Prostate gland (tissue), 2 donors: ENCODE data around the gene CREB5. TPM values are rescaled to one million over a fixed set of nuclear protein-coding genes. Genes with fewer than 3 reads are reported as not detected.
A peak's percentile ranks its signal among the peaks of the same experiment; 100 is the strongest.

ENCODE experiments used
- DNase-seq: peaks from one replicate; pipeline ENCODE4 v3.0.0-alpha.2; 2019; ENCODE audit warnings: low spot score
- H3K27ac ChIP-seq, 2 donors: fragments of 200-600 bp; sonication (generic); 2 replicates each; pipeline ENCODE4 v1.5.1; 2017 to 2019
- H3K27me3 ChIP-seq: fragments of 200-600 bp; sonication (generic); replicated peaks from 2 replicates; pipeline ENCODE4 v1.5.1; 2019; ENCODE audit not compliant: insufficient read depth
- H3K36me3 ChIP-seq, 2 donors: fragments of 200-600 bp; sonication (generic); 1 replicate in 1 of 2; 2 replicates in 1 of 2; pipeline versions ENCODE4 v1.5.1 to v1.8.1; 2017 to 2019
- H3K4me1 ChIP-seq: fragments of 200-600 bp; sonication (generic); replicated peaks from 2 replicates; pipeline ENCODE4 v1.5.1; 2019
- H3K4me3 ChIP-seq, 2 donors: fragments of 200-600 bp; sonication (generic); 2 replicates each; pipeline ENCODE4 v1.5.1; 2017 to 2019
- H3K9me3 ChIP-seq: fragments of 200-600 bp; sonication (generic); 2 replicates; pipeline ENCODE4 v1.5.1; 2017
- POLR2A ChIP-seq: fragments of 450-650 bp; IDR thresholded peaks from one replicate; pipeline ENCODE4 v1.6.1; 2016; ENCODE audit warnings: antibody characterized with exemption, mild to moderate bottlenecking
- POLR2AphosphoS5 ChIP-seq: sonication (generic); formaldehyde crosslinking; IDR thresholded peaks from one replicate; pipeline ENCODE4 v1.6.1; 2017; ENCODE audit warnings: antibody characterized with exemption
- WGBS: methylation state at CpG from one replicate; pipeline ENCODE4 v1.1.5; 2018; 5-methylcytosine and 5-hydroxymethylcytosine counted together
- intact Hi-C: fragments of 100-400 bp; cut with DNase I; formaldehyde crosslinking; loops from one replicate; pipeline ENCODE4 v1.14.2; 2022
- total RNA-seq, 2 donors: library from RNA; depleted of rRNA; stranded (reverse); fragments of >200 nt; gene quantifications; one replicate each; pipeline ENCODE4 v1.1.0, GENCODE V29; 2016
- TF ChIP-seq, protein P1 (sequence below), 4 experiments: fragments of 200-600 bp in 2 of 4; fragments of 450-650 bp in 2 of 4; sonication (generic) in 2 of 4; IDR thresholded peaks; 1 replicate in 3 of 4; 2 replicates in 1 of 4; pipeline ENCODE4 v1.5.1; 2016 to 2019; ENCODE audit warnings: antibody characterized with exemption in 4 of 4, mild to moderate bottlenecking in 2 of 4, moderate library complexity in 2 of 4

The CREB5 gene
- total RNA-seq, 2 donors from 2014 or later = 0.46 to 3.4 TPM

GRCh38 chr7:28532181-28532580, 119.9 kb downstream of the CREB5 start:
- no peak overlapping the region for H3K27ac ChIP-seq
- intact Hi-C loops = no loop called here
- H3K4me1 ChIP-seq = no peaks in the 10 kb centered on the region
- no peaks in the 10 kb centered on the region for H3K27me3 ChIP-seq
- no peak for TF ChIP-seq POLR2AphosphoS5
- TF ChIP-seq, protein P1, sequence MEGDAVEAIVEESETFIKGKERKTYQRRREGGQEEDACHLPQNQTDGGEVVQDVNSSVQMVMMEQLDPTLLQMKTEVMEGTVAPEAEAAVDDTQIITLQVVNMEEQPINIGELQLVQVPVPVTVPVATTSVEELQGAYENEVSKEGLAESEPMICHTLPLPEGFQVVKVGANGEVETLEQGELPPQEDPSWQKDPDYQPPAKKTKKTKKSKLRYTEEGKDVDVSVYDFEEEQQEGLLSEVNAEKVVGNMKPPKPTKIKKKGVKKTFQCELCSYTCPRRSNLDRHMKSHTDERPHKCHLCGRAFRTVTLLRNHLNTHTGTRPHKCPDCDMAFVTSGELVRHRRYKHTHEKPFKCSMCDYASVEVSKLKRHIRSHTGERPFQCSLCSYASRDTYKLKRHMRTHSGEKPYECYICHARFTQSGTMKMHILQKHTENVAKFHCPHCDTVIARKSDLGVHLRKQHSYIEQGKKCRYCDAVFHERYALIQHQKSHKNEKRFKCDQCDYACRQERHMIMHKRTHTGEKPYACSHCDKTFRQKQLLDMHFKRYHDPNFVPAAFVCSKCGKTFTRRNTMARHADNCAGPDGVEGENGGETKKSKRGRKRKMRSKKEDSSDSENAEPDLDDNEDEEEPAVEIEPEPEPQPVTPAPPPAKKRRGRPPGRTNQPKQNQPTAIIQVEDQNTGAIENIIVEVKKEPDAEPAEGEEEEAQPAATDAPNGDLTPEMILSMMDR (IDR thresholded peaks at IDR 0.05) = no peak
- no peak for TF ChIP-seq POLR2A
- no peaks in the 10 kb centered on the region for H3K36me3 ChIP-seq
- DNase-seq = no peak
- H3K9me3 ChIP-seq = no peaks in the 10 kb centered on the region
- no peak overlapping the region for H3K4me3 ChIP-seq
- WGBS = 93% methylated on average over 7 of the region's 7 CpGs

DNA sequence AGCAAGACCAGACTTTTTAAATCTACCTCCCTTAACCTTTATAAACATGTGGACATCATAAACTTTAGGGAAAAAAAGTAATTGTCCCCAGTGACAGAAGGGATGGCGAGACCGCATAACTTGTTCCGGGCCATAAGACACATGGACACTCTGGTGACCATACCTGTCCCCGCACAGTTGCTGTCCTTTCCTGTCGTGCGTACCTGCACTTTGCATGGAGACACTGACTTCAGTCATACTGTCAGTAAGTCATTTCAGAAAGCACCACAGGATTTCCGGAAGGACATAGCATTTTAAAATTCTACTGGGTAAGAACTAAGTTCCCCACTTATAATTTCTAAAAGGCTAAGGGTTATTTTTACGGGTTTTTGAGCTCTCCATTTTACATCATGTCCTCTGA, 120.9 kb downstream of the CREB5 start:
- H3K4me1 ChIP-seq = no peaks in the 10 kb centered on the region
- no peaks in the 10 kb centered on the region for H3K27me3 ChIP-seq
- no peak overlapping the region for H3K4me3 ChIP-seq
- 90% methylated on average over 8 of the region's 8 CpGs for WGBS
- TF ChIP-seq POLR2AphosphoS5 (no peak), POLR2A (no peak)
- TF ChIP-seq, protein P1 (IDR thresholded peaks at IDR 0.05) = no peak
- intact Hi-C loops = no loop called here
- DNase-seq = no peak
- H3K27ac ChIP-seq = no peak overlapping the region
- no peaks in the 10 kb centered on the region for H3K36me3 ChIP-seq
- no peaks in the 10 kb centered on the region for H3K9me3 ChIP-seq

DNA sequence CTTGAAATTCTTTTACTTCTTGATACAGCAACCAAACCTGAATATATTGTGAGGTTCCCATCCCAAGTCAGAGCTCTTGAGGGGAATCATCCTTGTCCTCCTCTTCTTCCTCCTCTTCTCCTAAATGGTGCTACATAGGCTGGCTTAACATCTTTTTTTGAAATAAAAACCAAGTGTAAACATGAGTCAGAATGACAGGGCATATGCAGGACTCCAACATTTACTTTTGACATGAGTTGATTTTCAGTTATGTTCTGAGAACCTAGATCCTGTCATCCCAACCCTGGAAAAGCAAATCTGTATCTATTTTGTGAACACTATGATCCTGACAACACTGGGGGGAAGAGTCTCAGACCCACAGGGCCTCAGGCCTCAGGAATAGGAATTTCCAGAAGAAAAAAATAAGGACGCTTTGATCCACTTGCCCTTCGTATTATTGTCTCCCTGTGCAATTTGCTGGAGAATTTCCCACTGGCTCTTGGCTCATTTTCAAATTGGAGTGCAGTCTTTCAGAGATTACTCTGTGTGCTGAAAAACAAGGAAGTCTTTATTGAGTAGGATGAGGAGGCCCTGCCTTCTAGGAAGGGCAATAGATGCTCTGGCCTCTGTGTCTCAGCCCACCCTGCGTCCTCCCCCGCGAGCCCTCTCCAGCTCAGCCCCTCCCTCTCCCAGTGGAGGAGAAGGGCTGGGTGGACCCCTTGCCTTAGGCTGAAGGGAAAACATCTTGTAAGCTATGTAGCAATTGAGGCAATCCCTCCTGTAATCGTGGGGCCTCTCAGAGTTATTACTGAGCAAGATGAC, 121.6 kb downstream of the CREB5 start:
- H3K27me3 ChIP-seq = no peaks in the 10 kb centered on the region
- 5% methylated on average over 6 of the region's 6 CpGs for WGBS
- H3K4me1 ChIP-seq = no peaks in the 10 kb centered on the region
- intact Hi-C loops = no loop called here
- H3K9me3 ChIP-seq = no peaks in the 10 kb centered on the region
- DNase-seq = peak; percentile 36
- no peak overlapping the region for H3K27ac ChIP-seq
- H3K36me3 ChIP-seq = no peaks in the 10 kb centered on the region
- TF ChIP-seq POLR2A (no peak), POLR2AphosphoS5 (peak; percentile 33)
- no peak overlapping the region for H3K4me3 ChIP-seq

- intact Hi-C loops = no loop called here
- H3K4me3 ChIP-seq = no peak overlapping the region
- H3K27me3 ChIP-seq = no peaks in the 10 kb centered on the region
- TF ChIP-seq, protein P1 (IDR thresholded peaks at IDR 0.05) = peak in 2 of 4 experiments; percentile 13 to 17
- TF ChIP-seq POLR2AphosphoS5 (no peak), POLR2A (no peak)
- H3K27ac ChIP-seq = no peak overlapping the region
- H3K9me3 ChIP-seq = no peaks in the 10 kb centered on the region
- no peaks in the 10 kb centered on the region for H3K4me1 ChIP-seq
- WGBS = 71% methylated on average over 7 of the region's 7 CpGs
- DNase-seq = no peak
- no peaks in the 10 kb centered on the region for H3K36me3 ChIP-seq
These were observed 123.9 kb downstream of the CREB5 start for GRCh38 chr7:28536259-28536658.

GRCh38 chr7:28539289-28539981, 127.1 kb downstream of the CREB5 start:
- Histone ChIP-seq H3K36me3 (no peaks in the 10 kb centered on the region), H3K4me3 (no peak overlapping the region), H3K4me1 (no peaks in the 10 kb centered on the region), H3K27me3 (no peaks in the 10 kb centered on the region), H3K9me3 (no peaks in the 10 kb centered on the region), H3K27ac (no peak overlapping the region)
- WGBS = 97% methylated on average over 3 of the region's 3 CpGs
- DNase-seq = no peak
- intact Hi-C loops = no loop called here
- TF ChIP-seq POLR2AphosphoS5 (no peak), POLR2A (no peak)
- TF ChIP-seq, protein P1 (IDR thresholded peaks at IDR 0.05) = no peak
